ENCODE data around the gene PGLYRP1.

Gene PGLYRP1

GRCh38 chr19:45999653-46000121, 23.2 kb downstream of the PGLYRP1 start:
- DNase-seq = peak; percentile 59

DNA sequence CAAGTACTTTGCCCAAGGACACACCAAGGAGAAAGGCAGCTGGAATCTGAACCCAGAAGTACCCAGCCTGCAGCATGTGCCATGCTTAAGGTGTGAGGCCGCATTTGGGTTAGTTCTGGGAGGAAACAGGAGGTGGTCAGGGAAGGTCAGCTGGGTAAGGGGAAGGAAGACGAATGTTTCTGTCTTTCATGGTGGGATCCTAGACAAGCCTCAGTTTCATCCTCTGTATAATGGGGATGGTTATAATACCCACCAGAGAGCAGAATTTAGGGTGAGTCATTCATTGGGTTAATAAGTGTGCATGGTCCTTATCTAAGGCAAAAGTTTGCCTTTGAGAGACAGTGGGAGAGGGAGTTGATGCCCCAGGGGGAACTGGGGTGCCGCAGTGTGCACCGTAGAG, 24.0 kb downstream of the PGLYRP1 start:
- DNase-seq = no peak

GRCh38 chr19:45996933-45997332, 25.9 kb downstream of the PGLYRP1 start:
- DNase-seq = no peak

- no peak for DNase-seq
Observed at GRCh38 chr19:45995715-45996385, 27.0 kb downstream of the PGLYRP1 start.

DNA sequence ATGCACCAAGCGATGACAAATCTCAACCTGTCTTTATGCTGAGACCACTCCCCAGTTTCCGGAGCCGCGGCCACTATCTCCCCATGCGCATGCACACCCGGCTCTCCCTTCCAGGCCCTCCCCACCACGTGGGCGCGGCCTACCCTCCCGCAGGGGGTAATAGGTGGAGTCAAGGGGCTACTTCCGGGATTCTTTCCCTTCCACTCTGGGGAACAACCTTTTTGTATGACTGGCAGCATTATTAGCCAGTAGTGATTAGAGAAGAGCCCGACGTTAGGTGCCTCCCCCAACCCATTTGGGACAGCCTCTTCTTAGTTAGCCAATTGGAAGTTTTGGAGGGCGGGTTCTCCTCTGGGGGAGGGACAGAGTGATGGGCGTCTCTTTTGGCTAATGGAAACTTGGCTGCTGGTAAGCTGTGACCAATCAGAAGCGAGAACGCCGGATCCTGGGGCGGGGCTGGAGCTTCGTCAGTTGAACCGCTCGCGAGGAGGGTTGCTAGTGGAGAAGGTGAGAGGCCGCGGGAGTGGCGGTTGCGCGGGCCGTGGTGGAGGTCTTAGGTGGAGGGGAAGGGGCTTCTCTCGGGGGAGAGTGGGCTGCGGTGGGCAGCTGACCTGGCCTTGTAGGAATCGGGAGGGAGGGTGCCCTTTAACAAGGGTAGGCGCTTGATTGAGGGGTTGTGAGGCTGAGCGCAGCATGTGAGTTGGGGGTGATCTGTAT, 27.7 kb downstream of the PGLYRP1 start, which contains the start of gene CCDC61:
Gene CCDC61 (plus strand): TSS at position 470 of the 717 bp plus-strand sequence. CDS start 7,552 bp downstream, outside the sequence.
- DNase-seq = peak; percentile 100

DNA sequence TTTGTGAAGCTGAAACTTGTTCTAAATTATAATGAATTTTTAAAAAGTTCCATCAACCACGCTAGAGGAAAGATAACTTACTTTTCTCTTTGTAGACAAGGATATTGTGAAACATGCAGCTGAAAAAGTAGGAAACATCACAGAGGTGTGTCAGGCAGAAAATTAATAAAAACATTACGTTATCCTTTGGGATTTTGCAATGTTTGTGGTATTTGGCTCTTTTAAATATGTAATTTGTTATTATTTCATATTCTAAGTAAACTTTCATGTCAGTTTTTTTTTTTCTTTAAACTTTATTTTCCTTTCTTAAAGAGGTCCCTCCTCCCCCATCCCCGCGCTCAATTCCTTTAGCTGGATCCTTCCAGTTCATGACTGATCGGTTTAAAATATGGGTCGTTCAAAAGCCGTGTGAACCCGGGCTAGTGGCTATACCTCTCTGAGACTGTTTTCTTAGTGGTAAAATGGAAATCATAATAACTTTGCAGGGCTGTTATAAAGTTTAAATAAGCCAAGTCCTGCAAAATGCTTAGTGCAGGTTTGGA, 28.3 kb downstream of the PGLYRP1 start:
- DNase-seq = peak; percentile 7

DNA sequence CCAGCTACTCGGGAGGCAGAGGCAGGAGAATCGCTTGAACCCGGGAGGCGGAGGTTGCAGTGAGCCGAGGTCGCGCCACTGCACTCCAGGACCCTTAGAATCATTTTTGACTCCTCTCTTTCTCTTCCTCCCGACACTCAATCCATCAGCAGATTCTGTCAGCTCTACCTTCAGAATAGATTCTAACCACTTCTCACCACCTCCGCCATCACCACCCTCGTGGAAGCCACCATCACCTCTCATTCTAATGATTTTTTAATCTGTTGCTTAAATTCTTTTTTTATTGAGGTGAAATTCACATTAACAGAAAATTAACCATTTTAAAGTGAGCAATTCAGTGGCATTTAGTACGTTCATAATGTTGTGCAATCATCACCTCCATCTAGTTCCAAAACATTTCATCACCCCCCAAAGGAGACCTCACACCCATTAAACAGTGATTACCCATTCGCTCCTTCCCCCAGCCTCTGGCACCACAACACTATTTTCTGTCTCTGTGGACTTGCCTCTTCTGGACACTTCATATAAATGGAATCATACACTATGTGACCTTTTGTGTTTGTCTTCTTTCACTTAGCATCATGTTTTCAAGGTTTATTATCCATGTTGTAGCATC, 32.6 kb downstream of the PGLYRP1 start:
- DNase-seq = no peak

DNA sequence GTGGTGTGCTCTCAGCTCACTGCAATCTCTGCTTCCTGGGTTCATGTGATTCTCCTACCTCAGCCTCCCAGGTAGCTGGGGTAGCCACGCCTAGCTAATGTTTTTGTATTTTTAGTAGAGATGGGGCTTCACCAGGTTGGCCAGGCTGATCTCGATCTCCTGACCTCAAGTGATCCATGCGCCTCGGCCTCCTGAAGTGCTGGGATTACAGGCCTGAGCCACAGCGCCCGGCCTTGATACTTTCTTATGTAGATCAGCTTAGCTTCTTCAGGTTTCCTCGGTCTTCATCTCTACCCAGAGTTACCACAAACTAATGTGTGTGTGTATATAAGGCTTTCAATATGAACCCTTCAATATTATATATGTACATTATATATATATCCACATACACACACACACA, 37.5 kb downstream of the PGLYRP1 start:
- no peak for DNase-seq

- no peak for DNase-seq
Observed at GRCh38 chr19:45981350-45981749, 41.5 kb downstream of the PGLYRP1 start.

- no peak for DNase-seq
Observed at GRCh38 chr19:45978156-45978555, 44.7 kb downstream of the PGLYRP1 start.

DNA sequence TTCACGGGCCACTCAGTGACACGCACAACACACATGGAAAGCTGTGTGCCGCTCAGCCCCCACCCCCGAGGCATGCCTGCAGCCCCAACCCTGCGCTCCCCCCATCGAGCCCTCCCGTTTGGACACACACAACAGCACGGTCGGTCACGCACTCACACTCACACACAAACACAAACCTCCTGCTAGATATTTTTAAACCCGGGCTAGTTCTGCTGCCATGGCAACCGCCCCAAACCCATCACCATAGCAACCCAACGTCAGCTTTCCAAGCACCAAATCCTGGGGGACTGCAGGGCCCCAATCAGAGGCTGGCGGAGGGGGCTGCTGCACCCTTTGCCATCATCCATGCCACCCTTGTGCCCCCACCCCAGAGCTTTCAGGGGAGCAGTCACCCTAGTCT, 46.7 kb downstream of the PGLYRP1 start:
- DNase-seq = no peak

GRCh38 chr19:45975306-45976070, 47.4 kb downstream of the PGLYRP1 start:
- DNase-seq = no peak

DNA sequence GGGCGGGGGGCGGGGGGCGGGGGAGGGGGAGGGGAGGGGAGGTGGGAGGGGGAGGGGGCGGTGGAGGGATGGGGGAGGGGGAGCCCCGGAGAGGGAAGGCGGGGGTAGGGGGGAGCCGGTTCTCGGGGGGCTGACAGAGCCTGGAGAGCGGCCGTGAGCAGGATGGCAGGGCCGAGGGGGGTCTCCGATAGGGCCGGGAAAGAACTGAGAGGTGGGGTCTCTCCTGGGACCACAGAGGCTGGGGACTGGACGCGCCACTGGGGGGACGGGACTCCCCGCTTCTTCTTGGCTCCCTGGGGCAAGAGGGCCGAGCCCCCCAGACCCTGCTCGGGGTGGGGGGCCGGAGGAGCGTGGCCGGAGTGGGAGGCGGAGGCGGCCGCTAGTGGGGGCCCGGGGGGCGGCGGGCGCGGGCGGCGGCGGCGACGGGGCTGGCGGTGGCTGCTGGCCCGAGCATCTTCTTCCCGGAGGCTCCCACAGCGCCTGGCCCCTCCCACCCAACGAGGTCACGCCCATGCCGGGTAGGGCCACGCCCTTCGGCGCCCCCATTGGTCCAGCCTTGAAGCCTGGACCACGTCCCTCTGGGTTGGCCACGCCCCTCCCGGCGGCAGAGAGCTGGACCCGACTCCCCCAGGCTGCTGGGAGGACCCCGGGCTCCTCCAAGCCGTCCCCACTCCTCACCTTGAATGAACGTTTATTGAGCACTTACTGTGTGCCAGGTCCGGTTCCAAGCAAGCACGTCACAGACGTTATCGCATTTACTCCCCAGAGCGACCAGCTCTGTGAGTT, 49.1 kb downstream of the PGLYRP1 start, which contains the start of gene NOVA2:
Gene NOVA2 (minus strand): TSS at position 313 of the 786 bp plus-strand sequence. CDS start 514 bp downstream, outside the sequence.
- DNase-seq = peak; percentile 36

DNA sequence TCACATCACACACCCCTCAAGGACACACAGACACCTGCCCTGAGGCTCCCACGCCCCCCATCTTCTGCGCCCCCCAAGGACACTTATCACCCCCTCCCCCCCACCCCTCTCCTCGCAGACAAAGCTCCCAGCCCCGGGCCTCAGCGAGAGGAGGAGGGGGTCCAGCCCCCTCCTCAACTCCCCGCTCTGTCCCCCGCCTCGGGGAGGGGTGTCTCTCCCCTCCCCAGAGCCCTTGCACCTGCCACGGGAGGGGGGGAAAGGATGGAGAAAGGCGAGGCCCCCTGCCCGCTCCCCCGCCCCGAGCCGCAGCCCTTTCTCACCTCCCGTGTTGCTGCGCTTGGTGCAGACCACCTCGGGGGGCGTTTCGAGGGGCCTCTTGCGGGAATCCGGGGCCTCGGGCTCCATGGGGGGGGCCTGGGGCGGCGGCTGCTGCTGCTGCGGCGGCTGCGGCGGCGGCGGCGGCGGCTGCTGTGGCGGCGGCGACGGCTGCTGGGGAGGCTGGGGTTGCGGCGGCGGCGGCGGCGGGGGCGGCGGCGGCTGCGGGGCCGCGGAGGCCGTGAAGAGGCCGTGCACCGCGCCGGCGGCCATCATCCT, 49.8 kb downstream of the PGLYRP1 start:
- no peak for DNase-seq

DNA sequence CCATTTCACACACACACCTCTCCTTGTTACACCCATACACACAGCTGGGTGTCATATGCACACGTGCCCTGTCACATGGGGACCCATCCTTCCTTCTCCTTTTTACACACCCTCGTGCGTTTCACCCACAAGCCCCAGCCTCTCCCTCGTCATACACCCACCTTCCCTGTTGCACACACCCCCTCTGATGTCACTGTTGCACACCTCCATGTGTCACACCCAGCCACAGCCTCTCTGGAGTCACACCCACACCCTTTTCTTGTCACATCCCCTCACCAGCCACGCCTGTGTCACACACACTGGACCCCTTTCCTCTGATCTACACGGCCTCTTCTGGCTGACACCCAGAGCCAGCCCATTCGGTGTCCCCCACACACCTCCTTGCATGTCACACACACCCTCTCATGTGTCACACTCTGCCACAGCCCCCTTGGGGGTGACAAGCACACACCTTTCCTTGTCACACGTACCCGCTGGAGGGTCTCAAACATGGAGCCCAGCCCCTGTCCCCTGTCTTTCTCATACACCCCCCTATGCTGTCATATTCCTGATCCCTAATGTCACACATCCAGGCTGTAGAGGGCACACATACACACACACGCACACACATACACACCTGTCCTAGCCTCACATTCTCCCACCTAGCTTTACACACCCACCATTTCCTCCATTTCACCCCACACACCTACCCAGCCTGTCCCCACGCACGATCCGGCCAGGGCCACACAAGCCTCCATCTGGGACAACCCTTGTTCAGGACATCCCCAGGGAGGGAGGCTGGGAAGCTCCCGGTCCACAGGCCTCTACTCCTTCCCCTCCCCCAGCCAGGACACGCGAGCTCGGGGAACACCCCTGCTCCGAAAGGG, 50.5 kb downstream of the PGLYRP1 start:
- DNase-seq = peak; percentile 24

DNA sequence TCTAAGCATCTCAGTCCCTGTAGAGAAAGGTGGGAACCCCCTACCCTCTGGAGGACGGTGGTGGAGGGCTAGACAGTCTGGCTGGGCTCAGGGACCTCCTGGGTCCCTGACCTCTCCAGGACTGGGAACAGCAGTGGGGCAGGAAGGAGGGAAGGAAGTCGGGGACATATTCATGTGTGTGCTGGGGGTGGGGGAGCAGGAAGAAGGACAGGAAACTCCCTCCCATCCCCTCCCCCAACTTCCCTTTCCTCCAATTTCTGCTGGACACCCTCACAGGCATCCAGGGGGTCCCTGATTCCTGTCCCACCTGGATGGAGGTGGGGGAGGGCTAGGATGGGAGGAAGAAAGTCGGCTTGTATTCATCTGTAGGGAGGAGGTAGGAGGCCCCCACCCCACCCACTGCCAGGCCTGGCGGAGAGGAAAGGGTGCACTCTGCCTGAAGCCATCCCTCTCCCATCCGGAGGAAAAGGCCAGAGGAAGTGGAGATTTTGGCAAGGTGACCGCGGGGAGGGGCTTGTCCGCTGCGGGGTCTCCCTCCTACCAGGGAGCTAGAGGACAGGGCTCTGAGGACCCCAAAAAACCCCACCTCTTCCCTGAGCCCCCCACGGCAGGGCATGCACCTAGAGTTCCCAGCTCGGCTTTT, 51.5 kb downstream of the PGLYRP1 start:
- no peak for DNase-seq

DNA sequence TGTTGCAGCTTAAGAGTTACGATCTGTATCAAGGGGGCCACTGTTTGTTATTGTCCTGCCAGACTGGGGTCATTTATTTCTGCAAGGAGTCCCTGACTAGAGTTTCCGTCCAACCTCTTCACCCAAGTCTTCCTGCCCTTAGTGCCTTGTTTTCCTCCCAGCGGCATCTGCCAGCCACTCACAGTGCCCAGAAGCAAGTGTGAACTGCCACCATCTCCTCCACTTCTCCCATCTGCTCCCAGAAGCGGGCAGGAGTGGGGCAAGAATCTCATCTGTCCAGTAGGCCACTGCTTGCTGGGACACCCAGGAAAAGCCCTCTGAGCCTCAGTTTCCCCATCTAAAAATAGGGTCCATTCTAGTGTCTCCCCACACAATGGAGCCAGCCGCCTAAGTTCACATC, 53.2 kb downstream of the PGLYRP1 start:
- DNase-seq = no peak
